H1 (cell line): ENCODE data around the gene APOL4.

Experiments used
- CBX8 ChIP-seq: fragments of 300-800, 300-1000 bp; sonication (generic); IDR thresholded peaks from 2 replicates; pipeline ENCODE4 v1.7.1; 2016; ENCODE audit warnings: low read depth, low read length, borderline replicate concordance
- CEBPB ChIP-seq: IDR thresholded peaks from 2 replicates; pipeline ENCODE4 v1.6.1; 2012; ENCODE audit warnings: low read depth, low read length
- CTCF ChIP-seq, 3 experiments: IDR thresholded peaks; 1 replicate in 2 of 3; 2 replicates in 1 of 3; pipeline versions ENCODE4 v1.5.1 to v1.6.1; 2011; ENCODE audit warnings: low read length in 3 of 3, mild to moderate bottlenecking in 3 of 3, inconsistent platforms in 2 of 3, low read depth in 1 of 3, moderate library complexity in 1 of 3; ENCODE audit not compliant: insufficient read depth in 1 of 3; ENCODE audit errors: control extremely low read depth in 1 of 3
- EP300 ChIP-seq, 2 experiments: IDR thresholded peaks; 1 replicate in 1 of 2; 2 replicates in 1 of 2; pipeline ENCODE4 v1.6.1; 2011 to 2012; ENCODE audit warnings: low read depth in 2 of 2, low read length in 2 of 2, mild to moderate bottlenecking in 2 of 2, borderline replicate concordance in 1 of 2, inconsistent platforms in 1 of 2, moderate library complexity in 1 of 2
- KDM4A ChIP-seq: IDR thresholded peaks from one replicate; pipeline ENCODE4 v1.7.1; 2012; ENCODE audit warnings: low read depth, mild to moderate bottlenecking, moderate library complexity, low read length, inconsistent platforms; ENCODE audit not compliant: severe bottlenecking
- MAX ChIP-seq: IDR thresholded peaks from 2 replicates; pipeline ENCODE4 v1.6.1; 2012; ENCODE audit warnings: inconsistent platforms
- RFX5 ChIP-seq: IDR thresholded peaks from 2 replicates; pipeline ENCODE4 v1.6.1; 2011; ENCODE audit warnings: low read depth, low read length, improper control_type of control experiment, borderline replicate concordance
- TCF12 ChIP-seq: IDR thresholded peaks from 2 replicates; pipeline ENCODE4 v1.6.1; 2011; ENCODE audit warnings: low read depth, mild to moderate bottlenecking, low read length
- USF2 ChIP-seq: IDR thresholded peaks from 2 replicates; pipeline ENCODE4 v1.6.1; 2011; ENCODE audit warnings: low read length, improper control_type of control experiment
- YY1 ChIP-seq: IDR thresholded peaks from 2 replicates; pipeline ENCODE4 v1.6.1; 2011; ENCODE audit warnings: low read depth, mild to moderate bottlenecking, low read length

GRCh38 chr22:36212901-36213300 is 11.3 kb upstream of the APOL4 start:
- TF ChIP-seq CBX8 (no peak), CTCF (IDR thresholded peaks at IDR 0.05; ENCODE audit: control extremely low read depth in 1 of 3, insufficient read depth in 1 of 3, low read depth in 1 of 3, low read length in 3 of 3) (no peak), TCF12 (no peak), CEBPB (no peak), YY1 (no peak), RFX5 (no peak), KDM4A (no peak), MAX (no peak), USF2 (no peak), EP300 (IDR thresholded peaks at IDR 0.05; ENCODE audit: borderline replicate concordance in 1 of 2, low read depth in 2 of 2, low read length in 2 of 2) (no peak)
